ENCODE data around the gene THAP2. TPM values are rescaled to one million over a fixed set of nuclear protein-coding genes. Genes with fewer than 3 reads are reported as not detected.
"Not testable (repeated sequence)": the region's sequence is repeated elsewhere in the genome, so short reads cannot be mapped to it uniquely, and the experiment has no call there.

Gene THAP2
- total and polyA plus RNA-seq, 4 experiments from 2014 or later: 6.3 to 14.0 (median 11.8) TPM

GRCh38 chr12:71693651-71694050, 29.6 kb downstream of the THAP2 start:
- CTCF ChIA-PET (ENCODE audit: partially characterized antibody): interaction anchor here (1.3 kb wide), 1 partner anchor 86 kb away, joined by 3 read pairs; no protein-coding TSS in a partner anchor
- H3K27ac Mint-ChIP-seq: peak overlapping the region in 2 of 7 donors; percentile 17 to 22
- H3K36me3 Mint-ChIP-seq: peaks cover 26 to 32% of the 10 kb centered on the region in 2 donors
- peaks cover 7 to 13% (median 11%) of the 10 kb centered on the region in 4 donors for H3K4me1 Mint-ChIP-seq
- H3K27ac ChIP-seq (ENCODE audit: low read depth, low read length); H3K9me3 Mint-ChIP-seq; H3K27me3 ChIP-seq (ENCODE audit: insufficient read depth, low read length); H3K36me3 ChIP-seq (ENCODE audit: insufficient read depth, low read length); intact Hi-C loops (cut with micrococcal nuclease); H3K9me3 ChIP-seq (ENCODE audit: control insufficient read depth in 1 of 2, low read length in 2 of 2); H3K4me3 ChIP-seq (ENCODE audit: low read length in 2 of 2); H3K4me3 Mint-ChIP-seq; DNase-seq; POLR2A ChIA-PET (ENCODE audit: partially characterized antibody); H3K4me1 ChIP-seq (ENCODE audit: insufficient read depth, low read length); H3K27me3 Mint-ChIP-seq: not testable (repeated sequence)

- ChIA-PET CTCF (ENCODE audit: partially characterized antibody) (interaction anchor here (1.1 to 1.3 kb wide), 2 partner anchors 9 to 86 kb away, joined by 3 read pairs; no protein-coding TSS in a partner anchor), POLR2A (ENCODE audit: partially characterized antibody) (no interaction called here)
- H3K4me3 Mint-ChIP-seq: no peak overlapping the region
- Histone ChIP-seq H3K9me3 (ENCODE audit: control insufficient read depth in 1 of 2, low read length in 2 of 2) (no peaks in the 10 kb centered on the region), H3K4me3 (ENCODE audit: low read length in 2 of 2) (no peak overlapping the region), H3K27ac (ENCODE audit: low read depth, low read length) (no peak overlapping the region), H3K4me1 (ENCODE audit: insufficient read depth, low read length) (no peaks in the 10 kb centered on the region), H3K36me3 (ENCODE audit: insufficient read depth, low read length) (no peaks in the 10 kb centered on the region), H3K27me3 (ENCODE audit: insufficient read depth, low read length) (no peaks in the 10 kb centered on the region)
- H3K4me1 Mint-ChIP-seq: peaks cover 4 to 12% (median 9%) of the 10 kb centered on the region in 4 donors
- H3K27ac Mint-ChIP-seq: peak overlapping the region in 4 of 7 donors; percentile 22 to 77 (median 38)
- intact Hi-C loops (cut with micrococcal nuclease): no loop called here
- H3K36me3 Mint-ChIP-seq: peaks cover 32 to 38% of the 10 kb centered on the region in 2 donors
- no peak for DNase-seq
- H3K27me3 Mint-ChIP-seq: no peaks in the 10 kb centered on the region
- H3K9me3 Mint-ChIP-seq: no peaks in the 10 kb centered on the region
Measured at GRCh38 chr12:71694099-71694820, 30.2 kb downstream of the THAP2 start.

GRCh38 chr12:71695782-71696181, 31.7 kb downstream of the THAP2 start:
- DNase-seq: no peak
- H3K4me1 ChIP-seq (ENCODE audit: insufficient read depth, low read length): no peaks in the 10 kb centered on the region
- H3K4me3 Mint-ChIP-seq: no peak overlapping the region
- H3K4me3 ChIP-seq (ENCODE audit: low read length in 2 of 2): no peak overlapping the region
- H3K36me3 ChIP-seq (ENCODE audit: insufficient read depth, low read length): no peaks in the 10 kb centered on the region
- H3K27me3 Mint-ChIP-seq: no peaks in the 10 kb centered on the region
- H3K27ac ChIP-seq (ENCODE audit: low read depth, low read length): no peak overlapping the region
- CTCF ChIA-PET (ENCODE audit: partially characterized antibody): no interaction called here
- H3K27me3 ChIP-seq (ENCODE audit: insufficient read depth, low read length): no peaks in the 10 kb centered on the region
- peaks cover 44 to 46% of the 10 kb centered on the region in 2 donors for H3K36me3 Mint-ChIP-seq
- no peaks in the 10 kb centered on the region for H3K9me3 Mint-ChIP-seq
- no peaks in the 10 kb centered on the region for H3K9me3 ChIP-seq (ENCODE audit: control insufficient read depth in 1 of 2, low read length in 2 of 2)
- H3K4me1 Mint-ChIP-seq: peaks cover 4 to 9% (median 8%) of the 10 kb centered on the region in 4 donors
- no peak overlapping the region for H3K27ac Mint-ChIP-seq
- POLR2A ChIA-PET (ENCODE audit: partially characterized antibody): no interaction called here
- intact Hi-C loops (cut with micrococcal nuclease): no loop called here

- H3K4me1 Mint-ChIP-seq; H3K4me3 Mint-ChIP-seq; DNase-seq; intact Hi-C loops (cut with micrococcal nuclease); CTCF ChIA-PET (ENCODE audit: partially characterized antibody); H3K9me3 Mint-ChIP-seq; H3K27me3 Mint-ChIP-seq; H3K27ac Mint-ChIP-seq; H3K27me3 ChIP-seq (ENCODE audit: insufficient read depth, low read length); H3K9me3 ChIP-seq (ENCODE audit: control insufficient read depth in 1 of 2, low read length in 2 of 2); H3K36me3 ChIP-seq (ENCODE audit: insufficient read depth, low read length); H3K4me3 ChIP-seq (ENCODE audit: low read length in 2 of 2); H3K4me1 ChIP-seq (ENCODE audit: insufficient read depth, low read length); POLR2A ChIA-PET (ENCODE audit: partially characterized antibody); H3K27ac ChIP-seq (ENCODE audit: low read depth, low read length): not testable (repeated sequence)
- peaks cover 48 to 52% of the 10 kb centered on the region in 2 donors for H3K36me3 Mint-ChIP-seq
Measured at GRCh38 chr12:71702181-71702580, 38.1 kb downstream of the THAP2 start.

- POLR2A ChIA-PET (ENCODE audit: partially characterized antibody): interaction anchor here (1.8 kb wide), 1 partner anchor 17 kb away, joined by 7 read pairs; the partner anchor contains the start of gene TMEM19
- Mint-ChIP-seq H3K36me3 (peaks cover 45 to 52% of the 10 kb centered on the region in 2 donors), H3K4me3 (no peak overlapping the region), H3K27ac (no peak overlapping the region), H3K27me3 (no peaks in the 10 kb centered on the region), H3K4me1 (peaks cover 0 to 3% (median 1%) of the 10 kb centered on the region in 4 donors), H3K9me3 (no peaks in the 10 kb centered on the region)
- Histone ChIP-seq H3K36me3 (ENCODE audit: insufficient read depth, low read length) (no peaks in the 10 kb centered on the region), H3K27me3 (ENCODE audit: insufficient read depth, low read length) (no peaks in the 10 kb centered on the region), H3K27ac (ENCODE audit: low read depth, low read length) (no peak overlapping the region), H3K4me3 (ENCODE audit: low read length in 2 of 2) (no peak overlapping the region), H3K4me1 (ENCODE audit: insufficient read depth, low read length) (no peaks in the 10 kb centered on the region), H3K9me3 (ENCODE audit: control insufficient read depth in 1 of 2, low read length in 2 of 2) (no peaks in the 10 kb centered on the region)
- intact Hi-C loops (cut with micrococcal nuclease): no loop called here
- CTCF ChIA-PET (ENCODE audit: partially characterized antibody): no interaction called here
- DNase-seq: no peak
Measured at GRCh38 chr12:71702590-71702989, 38.5 kb downstream of the THAP2 start.

GRCh38 chr12:71703206-71703605, 39.1 kb downstream of the THAP2 start:
- Mint-ChIP-seq H3K4me1 (peaks cover 4 to 9% (median 6%) of the 10 kb centered on the region in 4 donors), H3K9me3 (no peaks in the 10 kb centered on the region), H3K36me3 (peaks cover 40 to 52% of the 10 kb centered on the region in 2 donors), H3K4me3 (no peak overlapping the region), H3K27ac (peak overlapping the region in 1 of 7 donors; percentile 41), H3K27me3 (no peaks in the 10 kb centered on the region)
- ChIA-PET POLR2A (ENCODE audit: partially characterized antibody) (interaction anchor here (1.8 kb wide), 1 partner anchor 17 kb away, joined by 7 read pairs; the partner anchor contains the start of gene TMEM19), CTCF (ENCODE audit: partially characterized antibody) (interaction anchor here (1.2 to 1.3 kb wide), 2 partner anchors 44 to 67 kb away, joined by 4 to 8 read pairs; no protein-coding TSS in a partner anchor)
- no peak overlapping the region for H3K27ac ChIP-seq (ENCODE audit: low read depth, low read length)
- DNase-seq: no peak
- H3K27me3 ChIP-seq (ENCODE audit: insufficient read depth, low read length): no peaks in the 10 kb centered on the region
- no peak overlapping the region for H3K4me3 ChIP-seq (ENCODE audit: low read length in 2 of 2)
- no peaks in the 10 kb centered on the region for H3K9me3 ChIP-seq (ENCODE audit: control insufficient read depth in 1 of 2, low read length in 2 of 2)
- no peaks in the 10 kb centered on the region for H3K36me3 ChIP-seq (ENCODE audit: insufficient read depth, low read length)
- intact Hi-C loops (cut with micrococcal nuclease): no loop called here
- no peaks in the 10 kb centered on the region for H3K4me1 ChIP-seq (ENCODE audit: insufficient read depth, low read length)

- H3K4me1 Mint-ChIP-seq: peaks cover 4 to 11% (median 8%) of the 10 kb centered on the region in 4 donors
Measured at GRCh38 chr12:71704920-71705319, 40.8 kb downstream of the THAP2 start.

More at GRCh38 chr12:71704920-71705319, 40.8 kb downstream of the THAP2 start:
- Mint-ChIP-seq H3K36me3 (peaks cover 26 to 42% of the 10 kb centered on the region in 2 donors), H3K9me3 (peaks cover 0 to 6% (median under 1%) of the 10 kb centered on the region in 8 donors), H3K27me3 (no peaks in the 10 kb centered on the region), H3K4me3 (no peak overlapping the region), H3K27ac (no peak overlapping the region)
- Histone ChIP-seq H3K4me1 (ENCODE audit: insufficient read depth, low read length) (no peaks in the 10 kb centered on the region), H3K27ac (ENCODE audit: low read depth, low read length) (no peak overlapping the region), H3K27me3 (ENCODE audit: insufficient read depth, low read length) (no peaks in the 10 kb centered on the region), H3K9me3 (ENCODE audit: control insufficient read depth in 1 of 2, low read length in 2 of 2) (no peaks in the 10 kb centered on the region), H3K4me3 (ENCODE audit: low read length in 2 of 2) (no peak overlapping the region), H3K36me3 (ENCODE audit: insufficient read depth, low read length) (no peaks in the 10 kb centered on the region)
- ChIA-PET POLR2A (ENCODE audit: partially characterized antibody) (no interaction called here), CTCF (ENCODE audit: partially characterized antibody) (interaction anchor here (1.0 kb wide), 1 partner anchor 12 kb away, joined by 3 read pairs; no protein-coding TSS in a partner anchor)
- no peak for DNase-seq
- intact Hi-C loops (cut with micrococcal nuclease): no loop called here

All from CD4-positive, alpha-beta memory T cell (primary cell).